Stimulated activated CD4-positive, alpha-beta T cell treated with anti-CD3 and anti-CD28 coated beads, TNF-alpha, amount 100 ng/mL, for 24 hours (primary cell): ENCODE measurements around the gene MAU2.

Source experiments
- DNase-seq, 3 experiments: peaks; one replicate each; pipeline ENCODE4 v3.0.0-alpha.2; 2020; ENCODE audit warnings: low read depth in 3 of 3

The MAU2 gene

GRCh38 chr19:19306191-19306590 is 14.4 kb upstream of the MAU2 start:
- DNase-seq = no peak

- DNase-seq = no peak
Measured at GRCh38 chr19:19308373-19308772, 12.3 kb upstream of the MAU2 start.

DNA sequence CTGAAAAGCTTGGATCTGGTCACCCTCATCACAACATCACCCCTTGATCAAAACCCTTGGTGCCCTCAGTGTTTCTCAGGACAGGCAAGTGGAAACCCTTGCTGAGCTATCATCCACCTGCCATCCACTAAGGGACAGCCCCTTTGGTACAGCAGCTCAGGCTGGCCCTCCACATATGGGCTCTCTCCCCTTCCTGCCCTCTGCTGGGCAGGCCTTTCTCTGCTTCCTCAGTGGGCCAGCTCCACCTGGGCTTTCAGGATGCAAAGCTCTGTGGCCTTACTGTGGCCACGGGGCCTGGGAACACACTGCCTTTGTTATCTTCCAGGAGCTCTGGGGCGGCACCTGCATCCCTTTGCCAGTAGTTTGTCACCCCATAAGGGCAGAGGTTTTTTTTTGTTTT is 5.2 kb upstream of the MAU2 start:
- no peak for DNase-seq

GRCh38 chr19:19316082-19316481 is 4.5 kb upstream of the MAU2 start:
- no peak for DNase-seq

GRCh38 chr19:19319732-19320360 is 783 bp upstream of the MAU2 start:
- DNase-seq = no peak

DNA sequence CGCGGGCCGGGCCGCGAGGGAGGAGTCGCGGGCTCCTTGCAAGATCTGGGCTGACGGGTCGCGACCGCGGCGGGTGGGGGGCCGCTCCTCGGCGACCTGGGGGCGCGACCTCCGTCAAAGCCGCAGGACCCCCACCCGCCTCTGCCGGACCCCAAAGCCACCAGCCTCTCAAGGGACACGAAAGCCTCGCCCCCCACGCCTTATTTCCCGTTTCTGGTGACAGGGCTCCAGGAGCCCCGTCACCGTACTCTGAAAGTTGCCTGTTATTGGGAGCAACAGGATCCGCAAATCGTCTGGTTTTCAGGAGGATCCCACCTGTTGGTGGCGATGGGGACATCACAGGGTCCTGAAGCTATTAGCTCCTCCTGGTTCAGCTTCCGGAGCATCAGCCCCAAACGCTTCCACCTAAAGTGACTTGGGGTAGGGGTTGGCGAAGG is 530 bp downstream of the MAU2 start:
- DNase-seq = no peak

GRCh38 chr19:19324059-19324770 is 3.6 kb downstream of the MAU2 start:
- DNase-seq = no peak

- DNase-seq = no peak
Measured at GRCh38 chr19:19327672-19328071, 7.0 kb downstream of the MAU2 start.

DNA sequence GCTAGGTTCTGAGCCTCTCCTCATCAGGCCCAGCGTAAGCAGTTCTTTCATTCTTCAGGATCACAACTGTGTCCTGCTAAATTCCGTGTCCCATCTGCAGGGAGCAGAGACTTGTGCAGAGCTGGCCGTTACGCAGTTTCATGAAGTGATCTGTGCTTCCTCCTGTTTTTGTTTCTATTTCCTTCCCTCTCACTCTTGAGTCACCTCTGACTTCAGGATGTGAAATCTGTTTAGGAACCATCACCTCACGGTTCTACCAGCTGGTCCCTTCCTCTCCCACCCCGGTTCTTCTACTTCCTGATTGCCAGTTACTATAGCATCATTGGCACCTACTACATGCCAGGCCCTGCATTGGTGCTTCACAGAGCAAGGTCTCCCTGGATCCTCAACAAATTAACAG is 8.5 kb downstream of the MAU2 start:
- DNase-seq = no peak

DNA sequence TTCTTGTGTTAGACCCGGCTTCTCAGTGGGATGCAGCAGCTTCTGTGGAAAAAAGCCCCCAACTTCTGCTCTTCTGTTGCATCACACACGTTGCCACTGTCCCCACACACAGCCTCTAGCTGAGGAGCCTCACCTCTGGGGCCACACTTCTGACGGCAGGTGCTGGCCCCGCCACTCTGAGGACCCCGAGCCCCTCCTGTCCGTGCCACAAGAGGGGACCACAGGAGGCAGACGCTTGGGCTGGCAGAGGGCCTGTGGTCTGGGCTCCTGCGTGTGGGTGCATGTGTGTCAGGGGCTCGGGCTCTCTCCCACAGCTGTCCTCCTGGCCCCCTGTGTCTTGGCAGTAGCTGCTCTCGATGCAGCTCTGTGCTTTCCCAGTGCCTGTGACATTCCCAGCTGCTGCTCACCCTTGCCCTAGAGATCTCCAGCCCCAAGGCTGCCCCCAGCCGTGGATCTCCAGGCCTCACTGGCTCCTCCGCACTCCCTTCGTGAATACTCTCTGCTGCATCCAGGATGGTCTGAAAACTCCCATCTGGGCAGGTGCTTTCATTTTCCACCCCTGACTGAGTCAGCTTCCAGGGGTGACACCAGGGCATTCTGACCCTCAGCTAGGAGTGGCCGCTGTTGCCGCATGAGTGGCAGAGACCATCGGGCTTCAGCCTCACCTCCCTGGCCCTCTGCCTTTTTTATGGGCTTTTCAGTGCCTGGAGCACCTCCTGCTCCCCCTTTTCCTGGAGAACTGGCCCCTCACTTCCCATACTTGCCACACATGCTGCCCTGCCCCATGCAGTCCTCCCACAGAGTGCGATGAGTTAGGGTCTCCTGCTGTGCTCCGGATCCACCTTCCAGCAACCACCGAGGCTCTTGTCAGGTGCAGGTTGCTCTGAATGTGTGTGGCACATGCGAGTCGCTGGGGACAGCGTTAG is 13.7 kb downstream of the MAU2 start:
- no peak for DNase-seq

DNA sequence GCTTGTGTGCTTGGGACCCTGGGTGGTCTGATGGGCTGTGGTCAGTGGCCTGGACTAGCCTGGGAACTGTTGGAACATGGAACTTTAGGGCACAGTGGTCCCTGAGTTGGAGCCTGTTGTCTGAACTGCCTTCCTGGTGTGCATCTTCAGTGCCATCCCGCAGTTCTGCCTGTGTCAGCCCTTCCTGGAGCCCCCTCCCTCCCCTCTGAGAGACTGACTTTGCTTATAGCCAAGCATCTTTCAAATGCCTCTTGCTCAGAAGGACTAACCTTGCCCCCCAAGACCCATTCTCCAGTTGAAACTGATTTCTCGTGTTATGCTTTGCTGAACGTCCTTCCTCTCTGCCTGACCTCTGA is 14.3 kb downstream of the MAU2 start:
- no peak for DNase-seq

- no peak for DNase-seq
Measured at GRCh38 chr19:19335408-19336158, 15.0 kb downstream of the MAU2 start.

DNA sequence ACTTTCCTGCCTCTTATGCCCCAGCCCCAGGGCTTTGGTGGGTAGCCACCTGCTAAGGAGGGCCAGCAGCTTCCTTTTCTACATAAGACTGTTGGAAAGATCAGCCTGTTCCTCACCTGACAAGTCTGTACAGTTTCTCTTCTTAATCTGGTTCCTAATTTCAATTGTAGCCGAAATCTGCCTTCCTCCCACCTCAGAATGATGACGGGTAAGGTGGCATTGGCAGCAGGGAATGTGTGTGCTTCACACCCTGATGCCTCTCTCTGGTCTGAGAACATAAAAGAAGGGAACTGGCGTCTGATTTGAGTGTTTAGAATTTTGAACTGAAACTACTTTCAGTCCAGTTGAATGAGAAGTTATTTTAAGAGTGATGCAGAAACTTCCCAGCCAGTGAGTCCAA is 16.0 kb downstream of the MAU2 start:
- no peak for DNase-seq

DNA sequence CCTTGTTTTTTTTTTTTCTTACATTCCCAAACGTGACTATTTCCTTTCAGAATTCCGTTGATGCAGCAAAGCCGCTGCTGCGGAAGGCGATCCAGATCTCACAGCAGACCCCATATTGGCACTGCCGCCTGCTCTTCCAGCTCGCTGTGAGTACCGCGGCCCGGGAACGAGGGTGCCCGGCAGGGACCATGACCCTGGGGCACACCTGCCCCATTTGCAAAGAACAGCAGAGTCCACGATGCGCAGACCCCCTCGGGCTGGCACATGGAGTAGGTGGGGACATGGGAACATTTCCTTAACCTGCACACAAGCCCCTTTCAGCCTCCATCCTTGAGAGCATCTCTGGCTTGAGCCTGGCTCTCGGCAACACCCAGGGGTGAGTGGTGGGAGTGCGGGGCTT is 16.5 kb downstream of the MAU2 start:
- no peak for DNase-seq

- DNase-seq = no peak
Measured at GRCh38 chr19:19338082-19338481, 17.5 kb downstream of the MAU2 start.

- no peak for DNase-seq
Measured at GRCh38 chr19:19341026-19341425, 20.4 kb downstream of the MAU2 start.

- no peak for DNase-seq
Measured at GRCh38 chr19:19342086-19343015, 21.7 kb downstream of the MAU2 start.

DNA sequence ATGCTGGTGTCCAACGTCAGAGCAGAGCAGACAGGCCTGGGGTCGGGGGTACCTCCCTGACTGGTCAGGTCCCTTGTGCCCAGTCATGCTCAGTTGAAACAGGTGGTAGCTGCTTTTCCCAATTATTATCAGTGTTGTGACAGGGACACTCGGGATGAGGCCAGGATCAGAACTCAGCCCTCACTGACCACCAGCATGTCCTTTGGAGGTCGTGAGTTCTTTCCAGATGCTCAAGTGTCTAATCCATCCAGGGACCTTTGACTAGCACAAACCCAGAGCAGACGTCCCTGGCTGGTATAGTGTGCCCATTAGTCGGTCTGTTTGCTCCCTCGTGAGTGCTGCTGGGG is 22.4 kb downstream of the MAU2 start:
- DNase-seq = no peak

DNA sequence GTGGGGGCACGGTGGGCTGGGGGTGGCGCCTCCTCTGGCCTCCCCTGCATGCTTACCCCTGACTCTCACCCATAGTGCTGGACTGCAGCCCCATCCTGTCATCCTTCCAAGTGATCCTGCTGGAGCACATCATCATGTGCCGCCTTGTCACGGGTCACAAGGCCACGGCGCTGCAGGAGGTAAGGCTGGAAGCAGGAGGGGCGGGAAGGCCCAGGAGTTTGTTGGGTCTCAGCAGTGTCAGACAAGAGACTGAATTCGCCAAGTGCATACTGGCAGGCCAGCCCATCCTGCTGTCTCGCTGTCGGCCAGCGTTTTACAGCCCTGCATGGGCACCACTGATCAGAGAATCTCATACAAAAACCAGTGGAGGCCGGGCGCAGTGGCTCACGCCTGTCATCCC is 23.1 kb downstream of the MAU2 start:
- DNase-seq = no peak

DNA sequence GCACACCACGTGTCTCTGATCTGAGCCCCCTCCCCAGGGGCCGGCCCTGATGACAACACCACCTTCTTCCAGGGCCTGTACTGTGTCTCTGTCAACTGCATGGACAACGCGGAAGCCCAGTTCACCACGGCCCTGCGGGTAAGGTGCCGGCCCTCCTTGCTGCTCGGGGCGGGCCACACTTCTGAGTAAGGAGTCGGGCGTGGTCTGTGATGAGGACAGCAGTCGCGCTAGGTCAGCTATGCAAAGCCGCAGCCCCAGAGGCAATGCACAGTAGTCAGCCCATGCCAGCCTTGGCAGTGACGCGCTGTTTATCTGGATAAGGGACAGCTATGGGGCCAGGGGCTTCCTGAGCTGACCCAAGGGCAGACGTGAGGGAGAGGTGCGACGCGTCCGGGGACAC is 24.6 kb downstream of the MAU2 start:
- DNase-seq = no peak

- DNase-seq = no peak
Measured at GRCh38 chr19:19345970-19346369, 25.3 kb downstream of the MAU2 start.
